CD4-positive, alpha-beta T cell treated with Interferon gamma for 1 hour (primary cell): ENCODE data around the gene RHOH.
"Not testable (repeated sequence)": the region's sequence is repeated elsewhere in the genome, so short reads cannot be mapped to it uniquely, and the experiment has no call there.

Experiments
- DNase-seq: peaks from one replicate; pipeline ENCODE4 v3.0.0-alpha.2; 2020

Gene RHOH, protein sequence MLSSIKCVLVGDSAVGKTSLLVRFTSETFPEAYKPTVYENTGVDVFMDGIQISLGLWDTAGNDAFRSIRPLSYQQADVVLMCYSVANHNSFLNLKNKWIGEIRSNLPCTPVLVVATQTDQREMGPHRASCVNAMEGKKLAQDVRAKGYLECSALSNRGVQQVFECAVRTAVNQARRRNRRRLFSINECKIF

DNA sequence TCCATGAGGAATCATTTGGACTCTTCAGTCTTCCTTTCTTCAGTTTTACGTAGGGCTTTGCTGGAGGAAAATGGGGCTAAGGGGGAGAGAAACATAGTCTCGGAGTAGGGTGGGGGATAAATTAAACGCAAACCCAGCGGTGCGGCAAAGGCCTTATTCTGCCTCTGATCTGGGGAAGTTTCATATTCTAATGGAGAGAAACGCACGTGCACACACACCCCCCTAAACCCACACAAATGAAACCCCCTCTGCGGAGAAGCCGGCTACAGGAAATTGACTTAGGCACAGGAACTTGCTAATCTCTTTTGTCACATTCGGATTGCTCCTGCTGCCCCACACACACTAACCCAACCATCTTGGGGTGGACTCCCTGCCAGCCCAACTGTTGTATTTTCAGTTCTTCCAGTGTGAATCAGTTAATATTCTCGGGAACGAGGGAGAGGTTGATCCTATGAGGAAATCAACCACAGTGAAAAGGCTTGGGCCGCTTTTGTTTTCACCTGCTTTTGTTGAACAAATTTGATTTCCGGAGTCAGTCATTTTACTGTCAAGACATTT, at the start of gene RHOH:
Gene RHOH, plus strand, starts transcription at position 308 of the 558 bp plus-strand sequence. CDS start 46,356 bp downstream, outside the sequence.
- DNase-seq, result peak; percentile 87

DNA sequence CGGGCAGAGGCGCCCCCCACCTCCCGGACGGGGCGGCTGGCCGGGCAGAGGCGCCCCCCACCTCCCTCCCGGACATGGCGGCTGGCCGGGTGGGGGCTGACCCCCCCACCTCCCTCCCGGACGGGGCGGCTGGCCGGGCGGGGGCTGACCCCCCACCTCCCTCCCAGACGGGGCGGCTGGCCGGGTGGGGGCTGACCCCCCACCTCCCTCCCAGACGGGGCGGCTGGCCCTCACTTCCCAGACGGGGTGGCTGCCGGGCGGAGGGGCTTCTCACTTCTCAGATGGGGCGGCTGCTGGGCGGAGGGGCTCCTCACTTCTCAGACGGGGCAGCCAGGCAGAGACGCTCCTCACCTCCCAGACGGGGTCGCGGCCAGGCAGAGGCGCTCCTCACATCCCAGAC, 49.3 kb upstream of the RHOH start:
- not testable (repeated sequence) for DNase-seq

DNA sequence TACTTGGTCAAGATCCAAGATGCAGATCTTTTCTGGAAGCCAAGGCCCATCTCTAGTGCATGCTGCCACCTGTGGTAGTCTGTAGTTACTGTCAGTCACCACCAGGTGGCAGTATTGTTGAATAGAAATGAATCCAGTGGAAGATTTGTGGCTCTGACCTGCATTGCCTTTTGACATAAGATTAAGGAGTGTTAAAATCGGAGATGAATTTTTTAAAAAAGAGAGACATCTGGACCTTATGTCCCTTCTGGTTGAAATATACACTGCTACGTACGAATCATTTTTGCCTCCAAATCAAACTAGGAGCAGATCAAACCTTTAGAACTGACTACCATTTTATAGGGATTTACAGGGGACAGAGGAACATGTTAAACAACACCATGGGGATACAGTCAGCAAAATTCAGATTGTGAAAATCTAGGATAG, 46.9 kb upstream of the RHOH start:
- peak; percentile 74 for DNase-seq

DNA sequence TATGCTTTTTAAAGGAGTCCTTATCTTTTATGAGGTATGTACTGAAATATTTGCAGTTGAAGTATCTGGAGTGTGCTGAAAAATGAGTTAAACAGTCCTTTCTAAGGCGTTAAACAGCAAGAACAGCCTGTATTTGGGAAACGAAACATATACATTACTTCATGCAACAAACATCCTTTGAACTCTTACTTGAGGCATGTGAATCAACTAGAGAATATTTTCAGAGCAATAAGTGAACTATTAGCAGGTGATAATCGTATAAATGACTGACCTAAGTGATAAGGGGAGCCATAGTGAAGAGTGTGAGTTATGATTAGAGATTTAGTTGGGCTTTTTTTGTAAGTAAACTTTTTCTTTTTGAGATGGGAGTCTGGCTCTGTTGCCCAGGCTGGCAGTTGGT, 45.9 kb upstream of the RHOH start:
- no peak for DNase-seq

DNA sequence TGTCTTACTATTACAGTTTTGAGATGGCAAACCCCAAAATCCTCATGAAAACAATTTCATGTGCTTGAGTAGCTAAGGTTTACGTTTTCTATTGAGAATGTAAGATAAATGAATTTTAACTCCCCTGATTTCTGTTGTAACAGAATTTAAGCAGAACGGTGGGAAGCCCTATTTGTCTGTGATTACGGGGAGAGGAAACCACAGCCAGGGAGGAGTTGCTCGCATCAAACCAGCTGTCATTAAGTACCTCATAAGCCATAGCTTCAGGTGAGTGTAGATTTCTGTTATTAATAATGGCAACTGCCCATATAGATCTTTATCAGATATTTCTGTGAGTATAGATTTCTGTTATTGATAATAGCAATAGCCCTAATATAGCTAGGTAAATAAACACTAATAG, 44.2 kb upstream of the RHOH start:
- peak; percentile 21 for DNase-seq

DNA sequence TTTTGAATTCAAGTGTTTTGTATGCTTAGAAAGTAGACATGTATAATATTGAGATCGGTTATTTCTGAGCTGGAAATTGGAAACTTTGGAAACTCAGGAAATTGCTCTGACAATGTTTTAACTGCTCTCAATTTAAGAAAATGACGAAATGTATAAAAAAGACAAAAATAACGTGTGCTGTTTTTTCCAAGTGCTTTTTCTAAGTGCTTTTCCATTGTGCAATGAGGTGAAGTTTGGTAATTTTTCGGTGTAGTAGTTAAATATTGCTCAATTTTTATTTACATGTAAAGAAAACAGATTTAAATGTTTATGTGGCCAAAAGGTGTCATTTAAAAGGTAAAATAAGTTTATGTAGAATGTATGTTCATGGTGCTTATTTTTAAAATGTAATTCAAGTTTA, 39.4 kb upstream of the RHOH start:
- no peak for DNase-seq

DNA sequence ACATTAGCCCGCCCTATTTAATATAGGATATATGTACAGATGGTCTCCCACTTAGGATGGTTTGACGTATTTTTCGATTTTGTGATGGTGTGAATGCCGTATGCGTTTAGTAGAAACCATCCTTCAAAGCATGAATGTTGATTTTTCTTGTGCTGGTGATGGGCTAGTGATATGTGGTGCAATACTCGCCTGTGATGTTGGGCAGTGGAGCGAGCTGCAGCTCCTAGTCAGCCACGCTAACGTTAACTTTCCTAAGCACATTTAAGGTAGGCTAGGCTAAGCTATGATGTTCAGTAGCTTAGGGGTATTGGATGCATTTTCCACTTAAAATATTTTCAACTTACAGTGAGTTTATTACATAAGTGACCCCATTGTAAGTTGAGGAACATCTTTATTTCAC, 36.6 kb upstream of the RHOH start:
- no peak for DNase-seq

DNA sequence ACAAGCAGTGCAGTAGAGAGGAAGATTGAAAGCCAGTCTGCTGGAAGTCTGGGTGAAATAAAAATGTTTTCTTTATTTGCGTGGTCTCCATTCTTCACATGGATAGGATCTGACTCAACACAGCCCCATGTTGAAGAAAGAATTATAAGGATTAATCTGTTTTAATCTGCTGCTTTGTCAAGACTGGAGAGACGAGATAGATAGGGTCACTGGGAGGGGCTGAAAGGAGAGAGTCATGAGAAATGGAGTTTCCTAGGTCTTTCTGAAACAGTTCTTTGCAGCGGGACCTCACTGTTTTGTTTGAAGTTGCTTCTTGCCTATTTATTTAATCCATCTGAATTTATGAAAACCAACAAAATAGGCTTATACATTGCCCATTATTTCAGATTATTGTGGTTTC, 32.4 kb upstream of the RHOH start:
- no peak for DNase-seq

DNA sequence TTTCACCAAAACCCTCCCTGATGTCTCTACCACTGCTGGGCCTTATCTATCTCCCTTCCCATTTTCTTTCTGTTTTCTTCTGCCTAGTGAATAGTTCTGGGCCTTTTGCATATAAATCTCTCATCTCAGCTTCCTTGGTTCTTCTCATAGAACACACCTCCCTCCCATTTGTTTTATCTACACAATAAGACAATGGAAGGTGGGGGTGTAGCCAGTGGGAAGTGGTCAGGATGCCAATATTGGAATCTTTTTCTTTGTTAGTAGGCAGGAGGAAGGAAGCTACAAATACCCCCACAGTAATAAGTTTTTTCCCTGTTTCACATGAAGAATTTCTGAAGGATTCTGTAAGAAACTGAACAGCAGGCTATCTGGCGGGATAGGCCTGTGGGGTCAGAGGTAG, 30.9 kb upstream of the RHOH start:
- DNase-seq, result no peak

DNA sequence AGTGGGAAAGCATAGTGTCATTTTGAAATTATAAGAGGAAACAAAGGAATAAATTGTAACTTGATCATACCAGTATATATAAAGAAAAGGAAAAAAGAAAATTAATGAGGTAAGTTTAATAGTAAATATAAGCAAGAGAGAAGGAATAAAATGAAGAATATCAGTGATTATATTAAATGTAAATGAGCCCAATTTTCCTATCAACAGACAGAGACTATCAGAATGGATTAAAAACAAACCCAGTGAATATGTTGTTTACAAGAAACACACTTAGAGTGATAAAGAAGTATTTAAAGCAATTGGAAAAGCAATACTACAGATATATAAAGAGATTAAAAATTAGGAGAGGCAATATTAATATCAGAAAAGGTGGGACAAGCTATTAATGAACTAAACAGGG, 28.8 kb upstream of the RHOH start:
- no peak for DNase-seq

DNA sequence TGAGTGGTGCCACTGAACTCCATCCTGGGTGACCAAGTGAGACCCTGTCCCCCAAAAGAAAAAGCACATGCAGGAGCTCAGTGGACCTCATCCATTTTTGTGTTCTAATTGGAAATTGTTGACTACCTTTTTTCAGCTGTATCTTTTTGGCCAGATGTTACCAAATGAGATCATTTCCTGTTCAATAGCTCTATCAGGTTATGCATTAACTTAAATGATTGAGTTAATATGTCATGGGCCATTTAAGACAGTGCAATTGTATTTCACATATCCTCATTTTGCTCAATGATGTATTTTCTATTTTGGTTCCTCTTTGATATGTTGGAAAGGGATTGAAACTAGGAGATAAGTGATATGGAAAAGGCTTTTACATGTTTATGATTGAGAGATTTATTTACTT, 26.2 kb upstream of the RHOH start:
- no peak for DNase-seq

DNA sequence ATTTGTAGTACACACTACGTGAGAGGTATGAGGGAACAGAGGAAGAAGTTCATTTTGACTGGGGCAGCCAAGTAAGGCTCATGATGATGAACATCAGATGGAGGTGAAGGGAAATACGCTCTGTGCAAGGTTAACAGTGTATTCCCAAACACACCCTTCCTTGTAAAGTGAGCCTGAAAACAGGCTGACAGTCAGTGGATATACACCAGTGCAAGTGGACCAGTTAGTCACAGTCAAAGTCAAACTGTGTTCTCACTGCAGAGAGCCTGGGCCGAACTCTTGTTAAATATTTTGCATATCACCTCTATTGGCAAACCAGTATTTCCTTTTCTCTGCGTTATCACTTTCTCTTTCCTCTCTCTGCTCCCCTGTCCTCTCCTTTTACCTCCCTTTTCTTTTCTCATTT, 23.4 kb upstream of the RHOH start:
- no peak for DNase-seq

DNA sequence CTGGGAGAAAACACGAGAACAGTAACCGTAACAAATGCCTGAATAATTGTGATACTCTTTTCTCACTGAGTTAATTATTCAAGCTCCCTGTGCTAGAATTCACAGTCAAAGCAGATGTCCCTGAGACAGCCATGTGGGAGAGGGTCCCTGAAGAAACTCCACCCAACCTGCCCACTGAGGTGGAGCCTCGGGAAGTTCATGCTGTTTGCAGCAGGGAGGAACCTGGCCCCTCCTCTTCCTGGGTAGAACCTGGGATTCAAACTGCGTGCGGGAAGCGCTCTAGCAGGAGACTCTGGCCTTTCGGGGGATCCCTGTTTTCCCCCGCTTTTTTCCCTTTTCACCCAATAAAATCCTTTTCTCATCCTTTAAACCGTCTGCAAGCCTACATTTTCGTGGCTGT, 20.2 kb upstream of the RHOH start:
- DNase-seq, result no peak

DNA sequence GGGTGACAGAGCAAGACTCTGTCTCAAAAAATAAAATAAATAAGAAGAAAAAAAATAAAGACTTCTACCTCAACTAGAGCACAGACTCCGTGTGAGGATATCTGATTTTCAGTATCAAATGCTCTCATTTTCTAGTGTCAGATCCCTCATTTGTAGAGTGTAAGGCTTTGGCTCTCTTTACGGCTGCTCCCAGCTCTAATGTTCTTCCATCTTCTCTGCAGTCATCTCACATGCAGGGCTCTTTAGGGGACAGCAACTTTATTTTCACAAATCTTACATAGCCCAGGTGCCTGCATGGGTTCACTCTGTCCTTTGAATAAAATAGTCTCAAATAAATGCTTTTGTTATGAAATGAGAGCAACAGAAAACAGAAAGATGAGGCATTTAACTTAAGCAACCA, 19.2 kb upstream of the RHOH start:
- DNase-seq, result no peak

DNA sequence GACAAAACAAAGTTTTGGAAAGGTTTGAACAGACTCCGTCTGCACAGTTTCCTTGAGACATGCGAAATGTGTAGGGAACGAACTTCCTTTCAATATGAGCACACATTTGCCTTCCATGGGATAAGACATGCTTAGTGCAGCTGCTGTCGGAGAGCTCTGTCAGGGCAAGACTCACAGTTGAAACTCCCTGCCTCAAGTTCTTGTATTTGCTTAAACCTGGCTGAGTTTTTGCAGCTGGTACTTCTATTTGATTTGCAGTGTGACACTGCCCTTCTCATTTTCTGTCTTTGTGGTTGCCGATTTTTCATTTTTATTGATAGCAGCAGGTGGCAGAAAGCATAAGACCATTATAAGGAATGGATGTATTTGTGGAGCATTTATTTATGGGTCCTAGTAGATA, 18.2 kb upstream of the RHOH start:
- no peak for DNase-seq

DNA sequence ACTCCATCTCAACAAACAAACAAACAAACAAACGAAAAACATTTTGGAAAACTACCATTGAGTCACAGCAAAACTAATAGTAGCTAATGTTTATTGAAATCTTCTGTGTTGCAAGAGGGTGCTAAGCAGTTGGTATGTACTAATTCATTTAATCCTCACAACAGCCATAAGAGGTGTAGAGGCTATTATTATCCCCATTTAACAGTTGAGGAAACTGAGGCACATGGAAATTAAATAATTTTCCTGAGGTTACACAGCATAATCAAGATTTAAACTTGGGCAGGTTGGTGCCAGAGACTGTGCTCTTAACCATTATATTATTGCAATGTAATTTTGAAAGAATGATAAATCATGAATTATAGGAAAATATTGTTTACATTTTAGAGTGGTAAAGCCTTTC, 17.5 kb upstream of the RHOH start:
- no peak for DNase-seq

DNA sequence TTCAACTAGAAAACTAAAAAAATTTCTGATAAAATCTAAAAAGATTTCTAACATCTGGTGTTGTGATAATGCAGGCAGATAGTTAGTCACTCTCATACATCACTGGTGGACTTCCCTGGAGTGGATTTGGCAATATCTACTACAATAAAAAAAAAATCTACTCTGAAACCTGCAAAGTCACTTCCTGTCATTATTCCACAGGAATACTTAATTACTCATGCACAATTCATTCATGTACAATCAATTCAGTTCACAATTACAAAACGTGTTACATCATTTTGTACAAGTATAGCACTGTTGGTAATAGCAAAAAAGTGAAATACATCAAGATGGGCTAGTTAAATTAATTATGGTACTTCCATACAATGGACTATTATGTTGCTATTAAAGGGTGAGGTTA, 16.5 kb upstream of the RHOH start:
- no peak for DNase-seq

DNA sequence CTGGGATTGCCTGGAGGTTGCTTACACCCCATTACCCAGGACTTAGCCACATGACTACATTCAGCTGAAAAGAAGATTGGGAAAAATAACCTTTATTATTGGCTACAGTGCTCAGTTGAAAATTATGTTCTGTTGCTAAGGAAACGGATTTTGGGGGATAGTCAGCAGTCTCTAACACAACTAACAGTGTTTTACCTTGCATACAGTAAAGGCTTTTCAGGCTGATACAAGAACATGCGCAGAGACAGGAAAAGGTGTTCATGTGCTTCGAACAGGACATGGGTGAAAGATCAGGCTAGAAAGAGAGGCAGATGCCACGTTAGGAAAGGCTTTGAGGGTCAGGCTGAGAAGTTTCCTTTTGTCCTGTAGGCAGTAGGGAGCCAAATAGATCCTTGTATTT, 14.8 kb upstream of the RHOH start:
- DNase-seq, result no peak

DNA sequence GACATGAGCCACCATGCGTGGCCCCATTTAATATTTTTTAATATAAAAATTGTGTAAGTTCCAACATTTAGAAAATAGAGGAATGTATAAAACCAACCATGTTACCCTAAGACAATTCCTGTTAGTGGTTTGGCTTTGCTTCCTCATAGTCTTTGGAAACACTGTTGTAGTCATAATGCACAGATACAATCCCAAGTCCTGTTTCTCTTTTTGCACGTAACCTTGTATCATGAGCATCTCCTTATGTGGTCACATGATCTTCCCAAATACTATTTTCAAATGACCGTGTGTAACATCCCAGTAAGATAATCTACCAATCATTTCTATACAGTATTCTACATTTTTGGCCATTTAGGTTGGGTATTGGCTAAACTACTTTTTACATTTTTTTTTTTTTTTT, 13.9 kb upstream of the RHOH start:
- no peak for DNase-seq

DNA sequence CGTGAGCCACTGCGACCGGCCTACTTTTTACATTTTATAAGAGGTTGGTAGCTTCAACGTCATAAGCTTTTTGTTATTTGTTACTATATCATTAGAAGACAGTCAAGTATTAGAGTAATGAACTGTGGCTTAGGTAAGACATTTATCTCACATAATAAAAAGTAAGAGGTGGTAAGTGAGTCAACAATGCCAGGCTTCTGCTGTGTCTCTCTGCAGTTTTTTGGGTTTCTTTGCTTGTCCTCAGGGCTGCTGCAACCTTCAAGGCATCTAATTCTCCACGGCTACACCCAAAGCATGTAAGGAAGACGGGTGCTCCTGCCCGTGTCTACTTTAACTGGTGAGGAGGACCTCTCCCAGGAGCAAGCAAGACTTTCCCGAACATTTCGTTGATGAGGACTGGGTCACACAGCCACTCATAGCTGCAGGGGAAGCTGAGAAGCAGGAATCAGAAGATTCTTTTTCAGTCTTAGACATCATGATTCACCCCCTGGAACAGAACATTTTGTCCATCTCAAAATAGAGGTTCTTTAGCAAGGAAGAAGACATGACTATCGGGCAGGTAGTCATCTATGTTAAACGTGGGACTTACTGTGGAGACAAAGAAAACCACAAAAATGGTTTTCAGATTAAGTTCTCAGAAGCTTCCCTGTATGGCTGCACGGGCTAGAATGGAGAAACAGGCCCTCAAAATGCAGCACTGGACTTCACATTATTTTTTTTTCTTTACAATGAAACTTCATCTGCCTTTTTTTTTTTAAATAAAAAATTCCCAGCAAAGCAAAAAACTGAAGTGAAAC, 13.0 kb upstream of the RHOH start:
- no peak for DNase-seq

DNA sequence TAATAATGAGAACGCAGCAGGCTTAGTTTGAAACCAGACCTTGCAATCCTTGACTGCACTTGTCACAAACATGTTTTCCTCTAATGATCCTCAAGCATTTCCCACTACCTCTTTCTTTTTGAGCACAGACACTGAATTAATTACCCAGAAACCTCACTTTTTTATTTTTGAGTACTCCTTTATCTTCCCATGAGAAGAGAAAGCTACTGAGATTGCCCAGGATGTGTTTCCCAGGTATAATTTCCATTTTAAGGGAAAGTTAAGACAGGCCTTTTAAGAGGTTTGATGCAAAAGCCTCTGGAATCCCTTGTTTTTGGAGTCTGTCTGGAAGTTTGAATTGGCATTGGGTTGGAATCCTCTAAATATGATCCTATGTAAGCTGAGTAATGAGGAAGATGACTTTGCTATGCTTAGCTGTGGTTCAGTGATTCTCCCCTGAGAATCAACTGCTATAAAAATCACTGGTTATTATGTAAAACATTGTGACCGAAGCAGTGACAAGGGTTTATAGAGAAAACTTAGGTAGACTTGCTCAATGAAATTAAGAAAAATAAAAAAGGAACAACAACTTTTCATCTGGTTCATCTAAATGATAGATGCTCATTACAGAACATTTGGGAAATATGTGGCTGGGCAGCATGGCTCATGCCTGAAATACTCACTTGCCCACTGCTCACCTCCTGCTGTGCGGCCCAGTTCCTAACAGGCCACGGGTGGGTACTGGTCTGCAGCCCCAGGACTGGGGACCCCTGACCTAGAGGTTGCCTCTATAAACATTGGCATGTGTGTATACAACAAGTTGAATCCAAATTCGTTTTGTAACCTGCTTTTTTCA, 10.8 kb upstream of the RHOH start:
- no peak for DNase-seq

DNA sequence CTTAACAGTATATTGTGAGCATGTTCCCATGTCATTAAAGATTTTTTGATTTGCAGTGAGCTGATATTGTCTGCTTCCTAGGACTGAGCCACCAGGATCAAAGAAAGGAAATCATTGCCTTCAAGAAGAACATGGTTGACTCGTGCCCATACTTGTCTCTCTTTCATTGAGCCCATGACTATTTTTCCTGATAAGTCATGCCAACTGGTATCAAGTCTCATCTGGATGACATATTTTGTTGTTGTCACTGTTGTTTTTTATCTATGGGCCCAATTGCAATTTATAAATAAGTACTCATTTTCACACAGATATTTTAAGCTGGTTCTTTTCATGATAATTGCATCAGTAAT, 10.2 kb upstream of the RHOH start:
- DNase-seq, result no peak

DNA sequence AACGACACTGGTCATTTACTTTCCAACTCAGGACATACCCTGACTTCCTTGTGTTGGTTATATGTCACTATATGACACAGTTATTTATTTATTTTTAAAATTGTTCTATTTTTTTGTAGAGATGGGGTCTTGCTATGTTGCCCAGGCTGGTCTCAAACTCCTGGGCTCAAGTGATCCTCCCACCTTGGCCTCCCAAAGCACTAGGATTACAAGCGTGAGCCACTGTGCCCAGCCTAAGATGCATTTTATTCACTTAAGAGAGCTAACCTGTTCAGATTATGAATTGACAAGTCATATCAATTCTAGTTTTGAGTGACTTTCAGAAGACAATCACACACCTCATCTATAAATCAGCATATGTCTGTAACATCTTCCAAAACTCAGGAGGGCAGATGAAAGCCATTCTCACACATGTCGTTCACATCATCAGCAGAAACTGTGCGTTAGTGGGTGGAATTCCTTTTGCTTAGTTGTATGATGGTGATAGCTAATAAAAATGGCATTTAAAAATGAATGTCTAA, 9.4 kb upstream of the RHOH start:
- DNase-seq, result no peak

DNA sequence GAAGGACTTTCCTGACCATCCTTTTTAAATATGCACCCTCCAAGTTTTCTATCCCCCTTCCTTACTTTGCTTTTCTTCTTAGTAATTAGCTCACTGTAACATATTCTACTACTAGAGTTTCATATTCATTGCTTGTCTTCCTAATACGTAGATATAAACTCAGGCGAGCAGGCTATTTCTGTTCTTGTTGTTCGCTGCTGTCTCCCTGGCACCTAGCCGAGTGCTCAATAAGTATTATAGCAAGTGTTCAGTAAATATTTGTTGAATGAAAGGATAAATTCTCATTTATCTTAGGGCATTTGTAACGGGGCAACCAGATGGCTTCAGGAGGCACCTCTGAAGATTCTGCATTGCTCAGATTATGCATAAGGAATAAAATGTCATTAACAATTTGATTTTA, 6.8 kb upstream of the RHOH start:
- DNase-seq, result no peak
